Activated T-cell treated with anti-CD3 and anti-CD28 coated beads, Interleukin-2, amount 50 U/mL, for 24 hours (primary cell): ENCODE measurements around the gene NHLH2.

Experiments used
- DNase-seq: peaks from one replicate; pipeline ENCODE4 v3.0.0-alpha.2; 2020
- H3K27ac Mint-ChIP-seq: 2 replicates; pipeline ENCODE4 v1.8.0; 2020; ENCODE audit warnings: mild to moderate bottlenecking, mixed read lengths
- H3K27me3 Mint-ChIP-seq: 2 replicates; pipeline ENCODE4 v1.8.0; 2020; ENCODE audit warnings: mixed read lengths
- H3K36me3 Mint-ChIP-seq: 2 replicates; pipeline ENCODE4 v1.8.0; 2020; ENCODE audit warnings: low read depth, mixed read lengths
- H3K4me1 Mint-ChIP-seq: 2 replicates; pipeline ENCODE4 v1.8.0; 2020; ENCODE audit warnings: low read depth, mixed read lengths
- H3K4me3 Mint-ChIP-seq: 2 replicates; pipeline ENCODE4 v1.8.0; 2020; ENCODE audit warnings: mild to moderate bottlenecking, moderate library complexity, mixed read lengths
- H3K9me3 Mint-ChIP-seq: 2 replicates; pipeline ENCODE4 v1.8.0; 2020; ENCODE audit warnings: mixed read lengths

The NHLH2 gene

GRCh38 chr1:115854005-115854404 is 13.1 kb upstream of the NHLH2 start:
- no peaks in the 10 kb centered on the region for H3K36me3 Mint-ChIP-seq
- peaks cover 52% of the 10 kb centered on the region for H3K27me3 Mint-ChIP-seq
- no peak overlapping the region for H3K4me3 Mint-ChIP-seq
- H3K27ac Mint-ChIP-seq, result no peak overlapping the region
- H3K4me1 Mint-ChIP-seq, result no peaks in the 10 kb centered on the region
- H3K9me3 Mint-ChIP-seq, result peaks cover 6% of the 10 kb centered on the region
- no peak for DNase-seq

GRCh38 chr1:115850937-115851336 is 10.0 kb upstream of the NHLH2 start:
- no peak for DNase-seq
- no peak overlapping the region for H3K4me3 Mint-ChIP-seq
- H3K27ac Mint-ChIP-seq, result no peak overlapping the region
- H3K36me3 Mint-ChIP-seq, result no peaks in the 10 kb centered on the region
- peaks cover 6% of the 10 kb centered on the region for H3K9me3 Mint-ChIP-seq
- H3K27me3 Mint-ChIP-seq, result peaks cover 35% of the 10 kb centered on the region
- H3K4me1 Mint-ChIP-seq, result no peaks in the 10 kb centered on the region

- peaks cover 36% of the 10 kb centered on the region for H3K27me3 Mint-ChIP-seq
These were observed 6.9 kb upstream of the NHLH2 start for GRCh38 chr1:115847787-115848186.

GRCh38 chr1:115842948-115843347 is 2.0 kb upstream of the NHLH2 start:
- no peak overlapping the region for H3K27ac Mint-ChIP-seq
- no peaks in the 10 kb centered on the region for H3K9me3 Mint-ChIP-seq
- peaks cover 63% of the 10 kb centered on the region for H3K27me3 Mint-ChIP-seq
- no peaks in the 10 kb centered on the region for H3K36me3 Mint-ChIP-seq
- H3K4me3 Mint-ChIP-seq, result no peak overlapping the region
- DNase-seq, result no peak
- peaks cover 8% of the 10 kb centered on the region for H3K4me1 Mint-ChIP-seq

More at GRCh38 chr1:115847787-115848186, 6.9 kb upstream of the NHLH2 start:
- no peak for DNase-seq
- Mint-ChIP-seq H3K9me3 (peaks cover 6% of the 10 kb centered on the region), H3K4me1 (no peaks in the 10 kb centered on the region), H3K36me3 (no peaks in the 10 kb centered on the region), H3K4me3 (no peak overlapping the region), H3K27ac (no peak overlapping the region)

GRCh38 chr1:115839679-115840237 is 1.2 kb downstream of the NHLH2 start:
- peaks cover 82% of the 10 kb centered on the region for H3K27me3 Mint-ChIP-seq
- DNase-seq, result no peak
- H3K9me3 Mint-ChIP-seq, result no peaks in the 10 kb centered on the region
- H3K27ac Mint-ChIP-seq, result no peak overlapping the region
- peak overlapping the region; percentile 41 for H3K4me3 Mint-ChIP-seq
- peaks cover 9% of the 10 kb centered on the region for H3K4me1 Mint-ChIP-seq
- H3K36me3 Mint-ChIP-seq, result no peaks in the 10 kb centered on the region

GRCh38 chr1:115839029-115839678 is 1.8 kb downstream of the NHLH2 start:
- H3K4me1 Mint-ChIP-seq, result peaks cover 9% of the 10 kb centered on the region
- peak overlapping the region; percentile 67 for H3K4me3 Mint-ChIP-seq
- H3K27me3 Mint-ChIP-seq, result peaks cover 82% of the 10 kb centered on the region
- H3K9me3 Mint-ChIP-seq, result no peaks in the 10 kb centered on the region
- no peak overlapping the region for H3K27ac Mint-ChIP-seq
- no peaks in the 10 kb centered on the region for H3K36me3 Mint-ChIP-seq
- DNase-seq, result peak; percentile 35

- Mint-ChIP-seq H3K9me3 (no peaks in the 10 kb centered on the region), H3K27me3 (peaks cover 84% of the 10 kb centered on the region), H3K4me3 (peak overlapping the region; percentile 67), H3K27ac (no peak overlapping the region), H3K36me3 (no peaks in the 10 kb centered on the region), H3K4me1 (peaks cover 9% of the 10 kb centered on the region)
- no peak for DNase-seq
These were observed 2.4 kb downstream of the NHLH2 start for GRCh38 chr1:115838431-115839028.

- DNase-seq, result peak; percentile 33
- Mint-ChIP-seq H3K27me3 (peaks cover 87% of the 10 kb centered on the region), H3K27ac (no peak overlapping the region), H3K9me3 (no peaks in the 10 kb centered on the region), H3K4me1 (peaks cover 9% of the 10 kb centered on the region), H3K4me3 (no peak overlapping the region), H3K36me3 (no peaks in the 10 kb centered on the region)
These were observed 3.0 kb downstream of the NHLH2 start for GRCh38 chr1:115837740-115838421.

- H3K36me3 Mint-ChIP-seq, result no peaks in the 10 kb centered on the region
- peaks cover 87% of the 10 kb centered on the region for H3K27me3 Mint-ChIP-seq
- H3K4me1 Mint-ChIP-seq, result peaks cover 9% of the 10 kb centered on the region
- no peak overlapping the region for H3K27ac Mint-ChIP-seq
- no peak for DNase-seq
- no peak overlapping the region for H3K4me3 Mint-ChIP-seq
- no peaks in the 10 kb centered on the region for H3K9me3 Mint-ChIP-seq
These were observed 3.6 kb downstream of the NHLH2 start for GRCh38 chr1:115837341-115837739.

GRCh38 chr1:115833856-115834255 is 7.1 kb downstream of the NHLH2 start:
- Mint-ChIP-seq H3K36me3 (no peaks in the 10 kb centered on the region), H3K27ac (no peak overlapping the region), H3K4me1 (peaks cover 6% of the 10 kb centered on the region), H3K9me3 (no peaks in the 10 kb centered on the region), H3K27me3 (peaks cover 86% of the 10 kb centered on the region), H3K4me3 (no peak overlapping the region)
- DNase-seq, result no peak

- peaks cover 89% of the 10 kb centered on the region for H3K27me3 Mint-ChIP-seq
- no peaks in the 10 kb centered on the region for H3K36me3 Mint-ChIP-seq
- DNase-seq, result no peak
- H3K27ac Mint-ChIP-seq, result no peak overlapping the region
- H3K4me1 Mint-ChIP-seq, result peaks cover 10% of the 10 kb centered on the region
- H3K9me3 Mint-ChIP-seq, result no peaks in the 10 kb centered on the region
- H3K4me3 Mint-ChIP-seq, result no peak overlapping the region
These were observed 8.3 kb downstream of the NHLH2 start for GRCh38 chr1:115832651-115833050.

- Mint-ChIP-seq H3K4me1 (peaks cover 9% of the 10 kb centered on the region), H3K27ac (no peak overlapping the region), H3K9me3 (no peaks in the 10 kb centered on the region), H3K36me3 (no peaks in the 10 kb centered on the region), H3K27me3 (peaks cover 88% of the 10 kb centered on the region), H3K4me3 (no peak overlapping the region)
- no peak for DNase-seq
These were observed 10.0 kb downstream of the NHLH2 start for GRCh38 chr1:115830963-115831362.

- H3K4me1 Mint-ChIP-seq, result peaks cover 9% of the 10 kb centered on the region
- H3K27ac Mint-ChIP-seq, result no peak overlapping the region
- H3K9me3 Mint-ChIP-seq, result no peaks in the 10 kb centered on the region
- peaks cover 81% of the 10 kb centered on the region for H3K27me3 Mint-ChIP-seq
- no peak for DNase-seq
- H3K4me3 Mint-ChIP-seq, result no peak overlapping the region
- H3K36me3 Mint-ChIP-seq, result no peaks in the 10 kb centered on the region
These were observed 11.0 kb downstream of the NHLH2 start for GRCh38 chr1:115829947-115830346.

GRCh38 chr1:115829023-115829674 is 11.8 kb downstream of the NHLH2 start:
- Mint-ChIP-seq H3K4me1 (peaks cover 9% of the 10 kb centered on the region), H3K36me3 (no peaks in the 10 kb centered on the region), H3K27me3 (peaks cover 82% of the 10 kb centered on the region), H3K27ac (no peak overlapping the region), H3K9me3 (no peaks in the 10 kb centered on the region), H3K4me3 (peak overlapping the region; percentile 52)
- DNase-seq, result no peak
